ENCODE results near the gene SEC14L1. TPM values are rescaled to one million over a fixed set of nuclear protein-coding genes. Genes with fewer than 3 reads are reported as not detected.

SEC14L1 gene
- total and polyA plus RNA-seq, 2 experiments from 2014 or later = 52.9 to 71.4 TPM

DNA sequence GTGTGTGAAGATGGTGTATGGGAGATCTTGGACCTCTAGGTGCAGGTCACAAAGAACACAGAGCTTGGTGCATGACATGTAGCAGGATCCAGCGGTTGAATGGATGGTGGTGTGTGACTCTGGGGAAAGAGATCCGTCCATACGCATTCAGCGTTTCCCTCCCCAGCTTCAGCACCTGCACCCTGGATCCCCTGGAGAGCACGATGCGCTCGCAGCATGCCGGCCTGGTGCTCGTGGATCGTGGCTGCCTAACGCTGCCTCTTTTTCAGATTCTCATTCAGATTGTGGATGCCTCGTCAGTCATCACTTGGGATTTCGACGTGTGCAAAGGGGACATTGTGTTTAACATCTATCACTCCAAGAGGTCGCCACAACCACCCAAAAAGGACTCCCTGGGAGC is 70.9 kb downstream of the SEC14L1 start:
- 96% methylated on average over 15 of the region's 15 CpGs for WGBS (ENCODE audit: low lambda C conversion rate, missing lambda C conversion rate)
- Histone ChIP-seq H3K27me3 (no peaks in the 10 kb centered on the region), H3K4me3 (no peak overlapping the region), H3K4me1 (ENCODE audit: insufficient read depth) (peaks cover 25% of the 10 kb centered on the region), H3K36me3 (replicated peaks; ENCODE audit: insufficient read depth, low read depth) (no peaks in the 10 kb centered on the region), H2AFZ (no peak overlapping the region), H3K4me2 (no peak overlapping the region), H4K20me1 (ENCODE audit: insufficient read depth, poor library complexity, severe bottlenecking) (no peaks in the 10 kb centered on the region), H3K9me2 (replicated peaks; ENCODE audit: insufficient read depth) (no peaks in the 10 kb centered on the region), H3K9me3 (ENCODE audit: low read depth) (no peaks in the 10 kb centered on the region), H3K27ac (no peak overlapping the region), H3K79me2 (no peaks in the 10 kb centered on the region)
- TF ChIP-seq, protein P1, sequence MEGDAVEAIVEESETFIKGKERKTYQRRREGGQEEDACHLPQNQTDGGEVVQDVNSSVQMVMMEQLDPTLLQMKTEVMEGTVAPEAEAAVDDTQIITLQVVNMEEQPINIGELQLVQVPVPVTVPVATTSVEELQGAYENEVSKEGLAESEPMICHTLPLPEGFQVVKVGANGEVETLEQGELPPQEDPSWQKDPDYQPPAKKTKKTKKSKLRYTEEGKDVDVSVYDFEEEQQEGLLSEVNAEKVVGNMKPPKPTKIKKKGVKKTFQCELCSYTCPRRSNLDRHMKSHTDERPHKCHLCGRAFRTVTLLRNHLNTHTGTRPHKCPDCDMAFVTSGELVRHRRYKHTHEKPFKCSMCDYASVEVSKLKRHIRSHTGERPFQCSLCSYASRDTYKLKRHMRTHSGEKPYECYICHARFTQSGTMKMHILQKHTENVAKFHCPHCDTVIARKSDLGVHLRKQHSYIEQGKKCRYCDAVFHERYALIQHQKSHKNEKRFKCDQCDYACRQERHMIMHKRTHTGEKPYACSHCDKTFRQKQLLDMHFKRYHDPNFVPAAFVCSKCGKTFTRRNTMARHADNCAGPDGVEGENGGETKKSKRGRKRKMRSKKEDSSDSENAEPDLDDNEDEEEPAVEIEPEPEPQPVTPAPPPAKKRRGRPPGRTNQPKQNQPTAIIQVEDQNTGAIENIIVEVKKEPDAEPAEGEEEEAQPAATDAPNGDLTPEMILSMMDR (IDR thresholded peaks at IDR 0.05; ENCODE audit: poor library complexity) = no peak
- TF ChIP-seq EZH2phosphoT487 (IDR thresholded peaks at IDR 0.05; ENCODE audit: low read depth, severe bottlenecking, unreplicated experiment) = no peak
- TF ChIP-seq EZH2 (IDR thresholded peaks at IDR 0.05; ENCODE audit: borderline replicate concordance) = no peak
- no peak for DNase-seq (ENCODE audit: low spot score)

DNA sequence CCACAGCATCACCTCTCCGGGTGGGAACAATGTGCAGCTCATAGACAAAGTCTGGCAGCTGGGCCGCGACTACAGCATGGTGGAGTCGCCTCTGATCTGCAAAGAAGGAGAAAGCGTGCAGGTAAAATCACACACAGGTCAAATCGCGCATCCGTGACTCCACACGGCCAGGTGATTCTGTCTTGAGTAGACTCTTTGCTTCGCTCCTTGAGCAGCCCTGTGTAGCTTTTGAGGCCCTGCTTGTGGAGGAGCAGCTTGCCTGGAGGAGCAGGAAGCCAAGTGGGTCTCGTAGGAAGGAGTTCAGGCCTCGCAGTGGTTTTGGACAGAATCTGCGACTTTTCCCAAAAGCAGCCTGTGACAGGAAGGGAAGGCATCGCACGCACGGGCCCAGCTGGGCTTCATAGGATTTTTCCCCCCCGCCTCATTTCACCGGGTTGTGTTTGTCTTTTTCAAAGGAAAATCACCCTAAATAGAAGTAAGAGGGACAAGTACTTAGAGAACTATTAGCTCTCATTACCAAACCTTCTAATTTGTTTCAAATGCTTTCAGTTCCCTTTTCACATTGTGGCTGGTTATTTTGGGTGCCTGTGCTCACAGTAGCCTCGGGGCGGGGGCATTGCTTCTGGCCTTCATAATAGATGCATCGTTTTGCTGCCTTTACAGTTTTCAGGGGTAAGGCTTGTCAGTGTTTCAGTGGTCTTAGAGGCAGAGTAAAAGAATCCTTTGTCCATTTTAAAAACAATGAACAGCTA is 71.5 kb downstream of the SEC14L1 start:
- H3K4me3 ChIP-seq = no peak overlapping the region
- H3K4me2 ChIP-seq = no peak overlapping the region
- no peaks in the 10 kb centered on the region for H3K9me3 ChIP-seq (ENCODE audit: low read depth)
- no peaks in the 10 kb centered on the region for H3K79me2 ChIP-seq
- H3K36me3 ChIP-seq (replicated peaks; ENCODE audit: insufficient read depth, low read depth) = no peaks in the 10 kb centered on the region
- TF ChIP-seq EZH2 (IDR thresholded peaks at IDR 0.05; ENCODE audit: borderline replicate concordance) = no peak
- TF ChIP-seq EZH2phosphoT487 (IDR thresholded peaks at IDR 0.05; ENCODE audit: low read depth, severe bottlenecking, unreplicated experiment) = no peak
- TF ChIP-seq, protein P1 (IDR thresholded peaks at IDR 0.05; ENCODE audit: poor library complexity) = no peak
- no peaks in the 10 kb centered on the region for H4K20me1 ChIP-seq (ENCODE audit: insufficient read depth, poor library complexity, severe bottlenecking)
- H3K4me1 ChIP-seq (ENCODE audit: insufficient read depth) = peaks cover 25% of the 10 kb centered on the region
- H3K27ac ChIP-seq = no peak overlapping the region
- no peak overlapping the region for H2AFZ ChIP-seq
- H3K27me3 ChIP-seq = no peaks in the 10 kb centered on the region
- no peak for DNase-seq (ENCODE audit: low spot score)
- no peaks in the 10 kb centered on the region for H3K9me2 ChIP-seq (replicated peaks; ENCODE audit: insufficient read depth)
- 89% methylated on average over 21 of the region's 21 CpGs for WGBS (ENCODE audit: low lambda C conversion rate, missing lambda C conversion rate)

DNA sequence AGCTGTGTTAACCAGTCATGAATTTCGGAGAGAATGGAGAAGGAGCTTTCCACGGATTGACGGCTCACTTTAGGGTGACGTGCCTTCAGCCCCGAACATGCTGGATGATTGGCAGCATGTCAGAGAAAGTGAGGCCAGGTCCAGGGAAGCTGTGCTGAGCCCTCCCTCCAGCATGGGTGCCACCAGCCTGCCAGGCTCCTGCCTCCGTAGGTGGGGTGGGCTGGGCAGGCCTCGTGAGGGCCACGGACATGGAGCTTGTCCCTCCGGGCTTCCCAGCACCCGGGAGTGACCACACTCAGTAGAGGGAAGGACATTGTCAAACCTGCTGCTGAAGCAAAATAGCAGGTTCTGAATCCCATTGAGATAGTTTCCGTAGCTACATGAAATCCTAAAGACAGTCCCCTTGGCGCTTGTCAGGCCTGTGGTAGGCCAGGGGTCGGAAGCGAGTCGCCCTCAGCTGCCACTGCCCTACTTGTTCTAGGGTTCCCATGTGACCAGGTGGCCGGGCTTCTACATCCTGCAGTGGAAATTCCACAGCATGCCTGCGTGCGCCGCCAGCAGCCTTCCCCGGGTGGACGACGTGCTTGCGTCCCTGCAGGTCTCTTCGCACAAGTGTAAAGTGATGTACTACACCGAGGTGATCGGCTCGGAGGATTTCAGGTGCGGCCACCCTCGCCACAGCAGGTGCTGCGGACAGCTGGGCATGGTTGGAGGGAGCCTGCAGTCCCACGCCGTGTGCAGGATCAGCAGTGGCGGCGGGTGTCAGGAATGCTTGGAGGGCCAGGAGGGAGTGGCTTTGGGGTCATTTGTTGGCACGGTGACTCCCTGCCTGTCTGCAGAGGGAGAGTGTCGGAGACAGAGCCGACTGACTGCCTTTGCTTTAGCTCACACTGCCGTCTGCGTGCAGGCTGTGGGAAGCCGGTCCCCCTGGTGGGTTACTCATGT is 72.3 kb downstream of the SEC14L1 start:
- no peak for TF ChIP-seq EZH2 (IDR thresholded peaks at IDR 0.05; ENCODE audit: borderline replicate concordance)
- no peak for TF ChIP-seq EZH2phosphoT487 (IDR thresholded peaks at IDR 0.05; ENCODE audit: low read depth, severe bottlenecking, unreplicated experiment)
- TF ChIP-seq, protein P1 (IDR thresholded peaks at IDR 0.05; ENCODE audit: poor library complexity) = no peak
- H3K79me2 ChIP-seq = no peaks in the 10 kb centered on the region
- H2AFZ ChIP-seq = no peak overlapping the region
- H3K27me3 ChIP-seq = no peaks in the 10 kb centered on the region
- WGBS (ENCODE audit: low lambda C conversion rate, missing lambda C conversion rate) = 93% methylated on average over 40 of the region's 40 CpGs
- no peaks in the 10 kb centered on the region for H3K9me3 ChIP-seq (ENCODE audit: low read depth)
- no peak overlapping the region for H3K4me3 ChIP-seq
- peaks cover 16% of the 10 kb centered on the region for H3K4me1 ChIP-seq (ENCODE audit: insufficient read depth)
- no peaks in the 10 kb centered on the region for H3K9me2 ChIP-seq (replicated peaks; ENCODE audit: insufficient read depth)
- no peak overlapping the region for H3K27ac ChIP-seq
- no peaks in the 10 kb centered on the region for H4K20me1 ChIP-seq (ENCODE audit: insufficient read depth, poor library complexity, severe bottlenecking)
- no peaks in the 10 kb centered on the region for H3K36me3 ChIP-seq (replicated peaks; ENCODE audit: insufficient read depth, low read depth)
- no peak for DNase-seq (ENCODE audit: low spot score)
- no peak overlapping the region for H3K4me2 ChIP-seq

Measured in hepatocyte (in vitro differentiated cells).